HG03066 (cell line): ENCODE results near the gene LASP1.

Experiments used
- ATAC-seq: cut with Tn5 transposase; IDR thresholded peaks from one replicate; pipeline ENCODE4 v1.9.1; 2021; ENCODE audit warnings: low read depth; ENCODE audit not compliant: unreplicated experiment

Gene LASP1

DNA sequence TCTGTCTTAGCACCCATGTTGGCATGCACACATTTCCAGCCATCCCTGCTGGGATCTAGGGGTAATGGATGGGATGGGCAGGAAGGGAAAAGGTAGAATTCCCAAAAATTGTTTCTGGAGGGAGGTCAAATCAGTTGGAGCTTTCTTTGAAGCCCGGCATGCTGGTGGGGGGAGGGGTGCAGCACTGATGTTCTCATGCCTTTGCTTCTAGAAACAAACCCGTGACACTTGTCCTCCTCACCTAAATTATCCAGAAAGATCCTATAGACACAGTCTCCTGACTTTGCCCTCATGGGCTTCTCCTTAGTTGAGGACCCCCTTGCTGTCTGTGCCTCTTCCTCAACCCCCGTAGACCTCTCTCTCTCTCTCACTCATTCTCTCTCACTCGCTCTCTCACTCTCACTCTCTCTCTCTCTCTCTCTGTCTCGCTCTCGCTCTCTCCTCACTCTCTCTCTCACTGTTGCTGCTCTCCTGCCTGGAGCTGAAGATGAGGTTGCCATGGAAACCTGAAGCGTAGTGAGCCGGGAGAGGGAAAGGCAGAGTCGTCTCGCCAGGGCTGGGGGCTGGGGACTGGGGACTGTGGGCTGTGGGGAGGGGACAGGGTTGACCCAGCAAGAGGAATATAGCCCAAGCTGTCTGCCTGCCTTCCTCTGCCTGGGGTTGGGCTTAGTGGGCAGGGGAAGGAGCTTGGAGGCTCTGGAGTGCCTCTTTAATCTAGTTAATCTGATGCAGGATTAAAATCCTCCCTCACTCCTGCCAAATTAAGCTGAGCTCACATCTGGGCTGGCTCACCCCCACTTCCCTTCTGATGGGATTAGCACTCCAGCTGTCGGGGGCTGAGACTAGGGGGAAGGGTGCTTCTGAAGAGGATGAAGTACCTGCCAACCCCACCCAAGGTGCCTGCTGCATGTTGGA lies 16.1 kb downstream of the LASP1 start:
- no peak for ATAC-seq

DNA sequence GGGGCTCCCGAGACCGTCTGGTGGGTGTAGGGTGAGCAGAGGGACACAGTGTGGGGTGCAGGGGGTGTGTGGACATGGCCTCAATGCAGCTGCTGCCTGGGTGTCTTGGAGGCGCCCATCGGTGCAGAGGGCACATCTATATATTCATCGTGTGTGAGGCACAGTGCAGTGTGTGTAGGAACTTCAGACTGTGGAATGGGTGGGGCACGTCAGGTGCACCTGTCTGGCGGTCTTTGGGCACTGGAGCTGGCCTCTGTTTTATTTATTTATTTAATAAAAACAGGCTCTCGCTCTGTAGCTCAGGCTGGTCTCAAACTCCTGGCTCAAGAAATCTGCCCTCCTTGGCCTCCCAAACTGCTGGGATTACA lies 16.8 kb downstream of the LASP1 start:
- ATAC-seq = no peak

DNA sequence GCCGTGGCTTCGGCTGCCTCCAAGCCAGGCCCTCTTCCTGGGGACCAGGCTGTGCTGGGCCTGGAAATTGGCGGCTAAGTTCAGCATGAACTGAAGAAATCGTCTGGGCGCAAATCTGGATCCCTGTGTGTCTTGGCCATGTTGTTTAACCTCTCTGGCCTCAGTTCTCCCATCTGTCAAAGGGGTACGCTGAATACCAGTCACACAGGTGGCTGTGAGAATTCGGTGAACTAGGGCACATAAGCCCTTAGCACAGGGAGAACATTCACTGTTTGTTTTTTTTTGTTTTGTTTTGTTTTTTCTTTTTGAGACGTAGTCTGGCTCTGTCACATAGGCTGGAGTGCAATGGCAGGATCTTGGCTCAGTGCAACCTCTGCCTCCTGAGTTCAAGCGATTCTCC lies 19.0 kb downstream of the LASP1 start:
- ATAC-seq = no peak

DNA sequence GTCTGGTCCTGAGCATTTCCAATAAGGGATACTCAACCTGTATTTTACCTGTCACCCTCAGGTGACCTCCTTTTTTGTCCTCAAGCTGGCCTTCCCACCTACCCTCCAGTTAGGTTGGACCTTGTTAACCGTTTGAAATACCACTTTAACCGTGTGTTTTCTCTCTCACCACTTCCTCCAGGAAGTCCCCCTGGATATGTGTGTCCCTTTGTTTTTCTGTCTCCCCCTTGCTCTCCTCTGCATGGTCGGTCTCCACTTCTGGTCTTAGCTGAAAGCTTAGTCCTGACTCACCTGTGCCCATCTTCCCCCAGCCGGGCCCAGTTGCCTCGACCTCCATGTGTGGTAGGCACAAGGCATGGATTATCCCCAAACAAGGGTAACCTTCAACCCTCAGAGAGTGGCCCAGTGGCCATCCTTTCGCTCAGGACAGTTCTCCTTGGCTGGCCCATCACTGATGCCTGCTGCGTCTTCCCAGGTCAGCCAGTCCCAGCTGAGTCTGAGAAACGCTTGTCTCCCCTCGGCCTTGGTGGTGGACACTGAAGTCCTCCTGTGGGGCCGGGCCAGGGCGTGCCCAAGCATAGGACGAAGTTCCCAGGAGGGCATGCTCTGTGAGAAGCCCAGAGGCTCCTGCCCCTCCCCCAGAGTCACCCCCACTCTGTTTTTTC lies 20.0 kb downstream of the LASP1 start:
- ATAC-seq = no peak

DNA sequence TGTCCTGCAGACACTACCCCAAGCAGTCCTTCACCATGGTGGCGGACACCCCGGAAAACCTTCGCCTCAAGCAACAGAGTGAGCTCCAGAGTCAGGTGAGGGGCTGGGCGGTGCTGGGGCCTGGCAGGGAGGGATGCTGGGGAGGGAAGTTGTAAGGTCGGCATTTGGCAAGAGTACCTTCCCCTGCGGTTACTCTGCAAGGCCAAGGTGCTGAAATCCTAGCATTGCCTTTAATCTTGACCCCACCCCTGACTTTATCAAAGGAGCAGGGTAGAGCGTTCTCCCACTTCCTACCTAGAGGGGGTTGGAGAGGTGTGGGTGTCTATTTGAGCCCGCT lies 20.5 kb downstream of the LASP1 start:
- no peak for ATAC-seq

DNA sequence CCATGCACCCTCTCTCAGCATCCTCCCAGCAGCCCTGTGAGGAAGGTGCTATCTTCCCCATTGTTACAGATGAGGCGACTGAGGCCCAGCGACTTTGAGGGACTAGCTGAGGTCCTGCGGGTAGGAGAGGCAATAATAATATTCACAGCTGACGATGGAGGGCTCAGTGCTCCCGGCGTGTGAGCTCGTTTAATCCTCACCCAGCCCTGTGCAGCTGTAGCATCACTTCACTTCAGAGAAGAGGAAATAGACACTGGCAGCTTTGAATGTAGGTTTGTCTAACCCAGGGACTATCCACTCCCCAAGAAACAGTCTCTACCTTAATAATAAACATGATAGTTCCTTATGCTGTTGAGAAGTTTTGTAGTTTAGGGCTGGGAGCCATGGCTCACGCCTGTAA lies 21.6 kb downstream of the LASP1 start:
- ATAC-seq = no peak

DNA sequence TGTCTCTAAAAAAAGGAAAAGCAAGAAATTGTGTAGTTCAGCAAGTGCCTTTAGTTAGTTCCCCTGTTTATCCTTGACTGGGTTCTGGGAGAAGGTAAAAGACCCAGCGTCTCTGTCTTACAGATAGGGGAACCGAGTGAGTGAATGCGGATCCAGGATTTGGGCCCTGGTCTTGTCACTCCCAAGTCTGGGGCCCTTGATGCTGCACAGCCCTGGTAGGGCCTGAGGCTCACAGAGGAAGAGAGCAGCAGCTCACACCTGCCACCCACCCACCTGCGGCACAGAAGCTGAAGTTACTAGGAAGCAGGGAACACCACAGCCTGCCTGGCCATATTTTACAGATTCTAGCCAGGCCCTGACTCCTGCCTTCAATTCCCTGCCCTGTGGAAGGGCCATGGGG lies 22.2 kb downstream of the LASP1 start:
- no peak for ATAC-seq

DNA sequence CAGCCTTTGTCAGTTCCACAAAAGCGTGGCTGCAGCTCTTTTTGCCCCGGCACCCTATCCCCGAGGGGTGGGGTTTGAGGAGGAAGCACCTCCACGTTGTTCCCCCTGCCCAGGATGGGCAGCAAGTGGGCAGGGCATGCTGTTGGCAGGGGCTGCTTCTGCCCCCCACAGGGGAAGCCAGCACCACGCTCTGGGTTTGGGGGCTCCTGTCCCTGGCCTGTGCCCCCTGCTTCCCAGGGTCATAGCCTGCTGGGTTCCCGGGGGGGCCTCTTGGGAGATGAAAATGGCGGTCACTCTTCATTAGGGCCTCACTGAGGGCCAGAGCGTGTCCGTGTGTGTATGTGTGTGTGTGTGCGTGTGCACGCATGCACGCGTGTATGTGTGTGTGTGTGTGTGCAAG lies 22.8 kb downstream of the LASP1 start:
- ATAC-seq = no peak

DNA sequence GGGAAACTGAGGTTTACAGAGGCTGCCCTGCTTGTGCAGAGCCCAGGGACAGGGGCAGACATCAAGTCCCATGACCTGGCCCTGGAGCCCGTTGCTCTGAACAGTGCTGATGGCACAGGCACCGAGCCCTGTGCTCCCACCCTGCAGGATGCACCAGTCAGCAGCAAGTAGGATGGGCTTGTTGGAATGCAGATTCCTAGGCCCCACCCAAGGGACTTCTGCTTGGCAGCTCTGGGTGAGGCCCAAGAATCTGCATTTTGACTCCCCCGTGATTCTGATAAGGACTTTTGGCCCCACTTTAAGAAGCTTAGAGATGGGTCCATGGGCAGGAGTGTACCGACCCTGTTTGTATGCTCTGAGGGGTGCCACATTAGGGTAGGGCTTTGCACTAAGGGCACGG lies 23.3 kb downstream of the LASP1 start:
- ATAC-seq = no peak

DNA sequence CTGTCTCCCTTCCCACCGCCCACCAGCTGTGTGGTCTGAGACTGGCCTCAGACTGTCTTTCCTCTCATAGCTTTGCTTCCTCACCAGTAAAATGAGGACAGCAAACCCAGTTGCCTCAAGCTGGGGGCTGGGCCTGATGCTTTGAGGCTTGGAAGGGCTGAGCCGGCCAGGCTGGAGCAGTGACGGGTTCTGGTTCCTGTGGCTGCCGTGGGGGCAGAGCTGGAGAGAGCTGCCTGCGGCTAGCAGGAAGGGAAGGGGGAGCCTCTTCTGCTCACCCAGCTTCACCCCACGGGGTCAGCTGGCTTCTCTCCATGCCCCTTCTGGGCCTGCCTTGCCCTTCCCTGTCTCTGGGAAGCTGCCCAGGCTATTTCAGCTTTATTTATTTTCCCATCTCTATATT lies 23.7 kb downstream of the LASP1 start:
- ATAC-seq = no peak

DNA sequence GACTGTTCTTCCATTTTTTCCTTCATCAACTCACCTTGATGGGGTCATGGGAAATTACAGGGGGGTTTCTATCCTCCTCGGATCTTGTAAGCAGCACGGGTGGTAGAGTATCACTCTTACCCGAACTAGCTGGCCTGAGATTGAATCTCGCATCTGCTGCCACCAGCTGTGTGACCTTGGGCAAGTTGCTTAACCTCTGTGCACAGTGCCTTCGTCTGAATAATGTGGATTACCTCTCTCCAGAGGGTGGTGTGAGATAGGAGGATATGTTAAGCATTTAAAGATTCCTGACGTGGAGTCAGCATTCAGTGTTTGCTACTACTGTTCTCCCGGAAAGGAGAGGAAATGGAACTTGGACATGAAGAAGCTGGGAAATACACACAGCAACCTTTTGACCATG lies 24.4 kb downstream of the LASP1 start:
- no peak for ATAC-seq

DNA sequence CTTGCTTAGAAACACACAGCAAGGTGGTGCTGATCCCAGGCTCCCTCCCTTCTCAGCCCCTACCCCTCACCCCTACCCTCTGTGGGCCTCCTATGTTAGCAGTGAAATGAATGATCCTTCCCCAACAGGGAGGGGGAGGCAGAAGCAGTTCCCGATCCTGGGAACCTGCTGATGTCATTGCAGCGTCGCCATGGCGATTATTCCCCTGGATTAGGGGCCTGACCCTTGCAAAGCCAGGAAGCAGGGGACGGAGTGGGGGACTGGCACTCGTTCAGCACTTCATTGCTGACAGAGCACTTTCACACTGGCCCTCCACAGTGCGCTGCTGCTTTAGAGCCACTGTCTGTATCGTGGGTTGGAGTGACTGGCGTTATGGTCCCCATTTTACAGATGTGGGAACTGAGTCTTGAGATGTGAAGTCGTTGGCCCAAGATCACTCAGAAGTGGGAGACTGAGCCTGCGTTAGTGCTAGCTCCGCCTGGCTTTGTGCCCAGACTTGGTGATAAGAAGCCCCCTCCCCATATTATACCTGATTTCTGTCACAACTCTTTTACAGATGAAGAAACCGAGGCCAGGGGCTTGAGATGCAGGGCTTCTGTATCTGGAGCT lies 26.6 kb downstream of the LASP1 start:
- no peak for ATAC-seq

DNA sequence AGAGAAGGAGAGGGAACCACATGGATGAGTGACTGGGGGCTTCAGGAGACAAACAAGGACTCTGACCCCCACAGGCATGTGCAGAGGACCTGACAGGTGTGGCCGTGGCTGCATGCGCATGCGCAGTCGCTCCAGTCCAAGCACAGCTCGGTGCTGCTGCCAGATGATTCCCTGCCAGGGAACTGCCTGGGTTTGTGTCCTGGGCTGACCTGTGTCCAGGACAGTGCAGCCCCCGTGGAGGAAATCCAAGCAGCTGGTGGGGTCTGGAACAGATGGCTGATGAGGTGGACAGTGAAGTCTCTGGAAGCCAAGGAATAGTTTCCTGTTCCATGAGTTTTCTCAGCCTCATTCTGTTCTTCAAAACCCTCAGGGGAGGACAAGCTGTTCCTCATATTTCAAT lies 27.3 kb downstream of the LASP1 start:
- no peak for ATAC-seq

DNA sequence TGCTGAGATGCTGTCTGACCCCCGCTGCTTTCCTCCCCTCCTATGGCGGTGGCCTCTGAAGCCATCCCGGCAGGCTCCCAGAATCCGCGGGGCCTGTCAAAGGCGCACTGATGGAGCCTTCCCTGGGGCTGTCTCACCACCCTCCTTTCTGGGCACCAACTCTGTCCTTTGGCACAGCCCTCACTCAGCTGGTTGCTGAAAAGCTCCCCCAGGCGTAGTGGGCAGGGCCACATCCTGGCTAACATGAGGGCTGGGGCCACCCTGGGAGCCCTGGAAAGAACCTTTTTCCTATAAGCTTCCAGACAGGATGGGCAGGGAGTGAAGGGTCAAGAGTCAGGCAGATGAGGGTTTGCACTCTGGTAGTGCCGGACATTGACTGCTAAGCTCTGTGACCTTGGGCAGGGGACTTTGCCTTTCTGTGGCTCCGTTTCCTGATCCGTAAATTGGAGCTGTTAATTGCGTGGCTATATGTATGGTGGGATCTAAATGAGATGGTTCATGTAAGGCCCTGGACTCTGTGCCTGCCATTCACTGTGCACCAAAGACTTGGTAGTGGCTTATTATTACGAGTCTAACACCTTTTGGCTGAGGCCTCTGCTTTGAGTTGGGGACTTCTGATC lies 27.9 kb downstream of the LASP1 start:
- no peak for ATAC-seq

DNA sequence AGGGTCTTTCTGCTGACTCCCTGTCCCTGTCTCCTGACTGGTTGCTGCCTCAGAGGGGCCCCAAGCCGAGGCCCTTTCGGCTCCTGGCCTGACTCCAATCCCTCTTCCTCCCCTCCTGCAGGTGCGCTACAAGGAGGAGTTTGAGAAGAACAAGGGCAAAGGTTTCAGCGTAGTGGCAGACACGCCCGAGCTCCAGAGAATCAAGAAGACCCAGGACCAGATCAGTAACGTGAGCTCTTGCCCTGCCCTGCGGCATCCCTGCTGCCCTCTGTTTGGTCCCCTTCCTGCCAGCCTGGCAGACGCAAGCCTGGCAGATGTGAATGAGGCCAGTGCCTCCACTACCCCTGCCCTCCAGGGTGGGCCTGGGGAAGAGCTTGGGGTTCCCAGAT lies 28.4 kb downstream of the LASP1 start:
- no peak for ATAC-seq

DNA sequence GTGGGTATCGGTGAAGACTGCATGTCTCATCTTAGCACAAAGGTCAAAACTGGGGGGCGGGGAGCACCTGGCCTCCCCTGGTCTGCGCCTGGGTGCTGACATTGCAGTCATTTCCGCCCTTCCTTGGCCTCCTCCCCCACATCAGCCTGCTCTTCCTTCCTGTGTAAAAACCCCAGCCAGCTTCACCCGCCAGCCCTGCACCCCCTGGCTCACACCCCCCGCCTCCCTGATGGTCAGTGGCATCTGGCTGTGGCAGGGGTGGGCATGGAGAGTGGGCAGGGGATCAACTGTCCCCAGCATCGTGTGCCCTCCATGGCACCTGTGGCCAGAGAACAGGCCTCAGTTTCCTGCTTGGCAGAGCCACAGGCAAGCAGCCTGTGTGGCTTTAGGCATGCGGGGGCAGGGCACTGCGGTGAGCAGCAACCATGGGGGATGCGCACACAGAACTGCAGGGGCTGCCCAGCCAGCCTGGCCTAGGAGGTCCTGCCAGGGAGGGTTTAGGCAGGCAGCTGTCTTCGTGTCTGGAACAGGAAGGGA lies 29.0 kb downstream of the LASP1 start:
- peak; percentile 70 for ATAC-seq

DNA sequence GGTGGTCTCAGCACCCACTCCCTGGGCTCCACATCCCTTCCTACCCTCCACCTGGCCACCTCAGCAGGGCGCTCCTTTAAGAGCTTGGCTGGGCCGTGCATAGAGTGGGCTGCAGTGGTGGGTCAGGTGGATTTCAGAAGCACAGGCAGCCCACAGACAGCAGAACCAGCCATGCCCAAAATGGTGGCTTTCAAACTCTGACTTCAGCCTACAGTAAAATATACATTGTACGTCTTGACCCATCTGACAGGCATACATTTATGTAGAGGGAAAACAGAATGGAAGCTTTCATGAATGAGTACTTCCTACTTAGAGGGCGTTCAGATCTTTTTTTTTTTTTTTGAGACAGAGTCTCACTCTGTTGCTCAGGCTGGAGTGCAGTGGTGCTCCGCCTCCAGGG lies 29.6 kb downstream of the LASP1 start:
- no peak for ATAC-seq

DNA sequence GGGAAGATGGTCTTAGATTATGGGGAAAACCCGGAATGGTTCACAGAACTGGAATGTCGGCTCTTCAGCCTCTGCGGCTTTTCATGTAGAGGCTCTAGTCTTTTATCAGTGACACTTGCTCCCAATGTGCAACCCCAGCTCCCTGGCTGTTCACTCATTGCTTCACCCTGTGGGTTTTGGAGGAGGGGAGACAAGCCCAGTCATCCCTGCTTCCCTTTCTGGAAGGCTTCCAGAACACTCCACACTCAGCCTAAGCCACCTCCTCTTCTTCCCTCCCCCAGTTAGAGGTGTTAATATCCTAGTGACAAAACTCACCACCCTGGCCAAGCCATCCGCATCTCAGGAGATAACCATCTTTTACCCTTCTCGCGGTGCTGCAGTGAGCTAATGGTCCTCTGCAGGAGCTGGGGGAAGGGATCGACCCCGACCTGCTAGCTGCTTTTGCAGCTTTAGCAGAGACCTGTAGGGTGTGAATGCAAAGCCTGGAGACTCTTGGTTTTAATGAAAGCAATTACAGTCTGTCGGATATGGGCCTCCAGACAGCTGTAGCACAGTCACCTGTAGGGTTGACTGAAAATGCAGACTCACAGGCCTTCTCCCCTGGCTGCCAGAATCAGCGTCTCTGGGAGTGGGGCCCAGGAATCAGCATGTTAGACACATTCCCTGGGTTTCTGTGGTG lies 31.3 kb downstream of the LASP1 start:
- no peak for ATAC-seq

DNA sequence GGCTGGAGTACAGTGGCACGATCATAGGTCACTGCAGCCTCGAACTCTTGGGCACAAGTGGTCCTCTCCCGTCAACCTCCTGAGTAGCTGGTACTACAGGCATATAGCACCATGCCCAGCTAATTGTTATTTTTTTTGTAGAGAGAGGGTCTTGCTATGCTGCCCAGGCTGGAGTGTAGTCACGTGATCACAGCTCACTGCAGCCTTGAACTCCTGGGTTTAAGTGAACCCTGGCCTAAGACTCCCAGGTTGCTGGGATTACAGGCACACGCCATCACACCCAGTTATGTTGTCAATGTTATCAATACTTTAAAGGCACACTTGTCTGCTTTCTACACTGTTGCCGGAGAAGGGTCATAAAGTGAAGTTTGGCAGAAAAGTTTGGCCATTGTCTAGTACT lies 33.5 kb downstream of the LASP1 start:
- no peak for ATAC-seq

DNA sequence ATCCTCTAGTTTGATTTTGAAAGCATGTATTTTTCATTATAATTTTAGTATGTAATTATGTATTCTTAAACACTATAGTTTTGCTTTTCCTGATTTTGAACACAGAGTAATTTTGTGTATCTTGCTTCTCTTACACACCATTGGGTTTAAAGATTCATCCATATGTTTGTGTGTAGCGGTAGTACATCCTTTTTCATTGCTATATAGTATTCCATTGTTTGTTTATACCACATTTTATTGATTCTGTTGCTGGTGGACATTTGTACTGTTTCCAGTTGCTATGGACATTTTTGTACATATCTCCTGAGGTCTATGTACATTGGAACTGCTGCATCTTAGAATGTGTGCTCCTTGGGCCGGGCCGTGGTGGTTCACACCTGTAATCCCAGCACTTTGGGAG lies 35.0 kb downstream of the LASP1 start:
- no peak for ATAC-seq

DNA sequence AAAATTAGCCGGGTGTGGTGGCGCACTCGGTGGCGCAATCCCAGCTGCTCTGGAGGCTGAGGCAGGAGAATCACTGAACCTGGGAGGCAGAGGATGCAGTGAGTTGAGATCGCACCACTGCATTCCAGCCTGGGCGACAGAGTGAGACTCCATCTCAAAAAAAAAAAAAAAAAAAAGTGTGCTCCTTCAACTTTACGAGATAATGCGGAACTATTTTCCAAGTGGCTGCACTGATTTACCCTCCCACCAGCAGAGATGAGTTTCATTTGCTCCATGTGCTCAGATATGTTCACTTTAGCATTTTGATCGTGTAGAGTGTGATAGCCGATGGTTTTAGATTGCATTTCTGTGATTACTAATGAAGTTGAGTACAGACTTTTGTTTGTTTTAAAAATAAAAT lies 35.5 kb downstream of the LASP1 start:
- no peak for ATAC-seq
